SU-DHL-6 (cell line): ENCODE results near the gene DNASE2B.

Source experiments
- EZH2phosphoT487 ChIP-seq: fragments of 200-600 bp; sonication (generic), shearing (Covaris generic); conservative IDR thresholded peaks from 2 replicates; pipeline ENCODE4 v1.6.1; 2018; ENCODE audit warnings: mild to moderate bottlenecking, antibody characterized with exemption, low read length, moderate library complexity, mixed read lengths
- TF ChIP-seq, protein P1 (sequence below): fragments of 200-600 bp; sonication (generic); IDR thresholded peaks from one replicate; pipeline ENCODE4 v1.5.1; 2017; ENCODE audit warnings: antibody characterized with exemption, mild to moderate bottlenecking, low read length, moderate library complexity; ENCODE audit not compliant: insufficient read depth, poor library complexity, severe bottlenecking

DNA sequence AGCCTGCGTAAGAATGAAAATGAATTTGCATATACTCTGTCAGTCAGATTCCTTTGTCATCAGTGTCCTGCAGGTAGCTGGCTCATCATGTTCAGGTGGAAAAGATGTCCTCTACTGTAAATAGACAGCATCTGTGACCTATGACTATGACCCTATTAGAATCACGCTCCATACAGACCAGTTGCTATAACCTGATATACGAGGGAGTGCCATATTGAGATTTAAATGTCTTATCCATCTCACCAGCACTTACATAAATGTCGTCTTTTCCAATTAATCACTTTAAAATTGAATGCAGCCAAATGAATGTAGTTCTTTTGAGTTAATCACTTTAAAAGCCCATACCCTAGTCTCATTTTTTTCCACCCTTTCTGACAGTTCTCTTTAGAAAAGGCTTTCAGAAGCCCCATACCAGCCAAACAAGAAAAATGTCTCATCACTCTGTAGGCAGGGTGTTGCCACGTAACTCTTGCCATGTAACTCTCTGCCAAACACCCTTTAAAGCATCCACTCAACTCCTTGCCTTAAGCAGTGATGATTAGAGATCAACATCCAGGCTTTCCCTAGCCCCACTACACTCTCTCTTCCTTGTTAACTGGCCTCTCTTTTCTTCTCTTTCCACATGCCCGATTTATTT is 26.3 kb downstream of the DNASE2B start:
- TF ChIP-seq EZH2phosphoT487 = no peak
- TF ChIP-seq, protein P1, sequence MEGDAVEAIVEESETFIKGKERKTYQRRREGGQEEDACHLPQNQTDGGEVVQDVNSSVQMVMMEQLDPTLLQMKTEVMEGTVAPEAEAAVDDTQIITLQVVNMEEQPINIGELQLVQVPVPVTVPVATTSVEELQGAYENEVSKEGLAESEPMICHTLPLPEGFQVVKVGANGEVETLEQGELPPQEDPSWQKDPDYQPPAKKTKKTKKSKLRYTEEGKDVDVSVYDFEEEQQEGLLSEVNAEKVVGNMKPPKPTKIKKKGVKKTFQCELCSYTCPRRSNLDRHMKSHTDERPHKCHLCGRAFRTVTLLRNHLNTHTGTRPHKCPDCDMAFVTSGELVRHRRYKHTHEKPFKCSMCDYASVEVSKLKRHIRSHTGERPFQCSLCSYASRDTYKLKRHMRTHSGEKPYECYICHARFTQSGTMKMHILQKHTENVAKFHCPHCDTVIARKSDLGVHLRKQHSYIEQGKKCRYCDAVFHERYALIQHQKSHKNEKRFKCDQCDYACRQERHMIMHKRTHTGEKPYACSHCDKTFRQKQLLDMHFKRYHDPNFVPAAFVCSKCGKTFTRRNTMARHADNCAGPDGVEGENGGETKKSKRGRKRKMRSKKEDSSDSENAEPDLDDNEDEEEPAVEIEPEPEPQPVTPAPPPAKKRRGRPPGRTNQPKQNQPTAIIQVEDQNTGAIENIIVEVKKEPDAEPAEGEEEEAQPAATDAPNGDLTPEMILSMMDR = no peak
